OCI-LY3 (cell line): ENCODE results near the gene KRIT1.
"Not testable (repeated sequence)": the region's sequence is repeated elsewhere in the genome, so short reads cannot be mapped to it uniquely, and the experiment has no call there.

Experiments used
- H2AFZ ChIP-seq: fragments of 200-600, 300-600 bp; shearing (Covaris generic); 2 replicates; pipeline ENCODE4 v1.6.0; 2014; ENCODE audit warnings: antibody characterized with exemption, low read depth, low read length
- H3K27ac ChIP-seq: fragments of 200-600, 300-600 bp; sonication (generic); 2 replicates; pipeline ENCODE4 v1.5.1; 2014; ENCODE audit warnings: mild to moderate bottlenecking, low read length, moderate library complexity, mixed read lengths
- H3K27me3 ChIP-seq: fragments of 200-600, 300-600 bp; sonication (generic); 2 replicates; pipeline ENCODE4 v1.6.1; 2014; ENCODE audit warnings: low read depth, low read length, mixed read lengths
- H3K36me3 ChIP-seq: fragments of 200-600, 300-600 bp; sonication (generic); replicated peaks from 2 replicates; pipeline ENCODE3; 2014; ENCODE audit warnings: low read depth, low read length, mixed read lengths
- H3K4me1 ChIP-seq: fragments of 300-600, 200-600 bp; sonication (generic); 2 replicates; pipeline ENCODE4 v1.6.1; 2014; ENCODE audit warnings: low read length, mixed read lengths
- H3K4me2 ChIP-seq: fragments of 200-600, 300-600 bp; sonication (generic); 2 replicates; pipeline ENCODE4 v1.6.1; 2014; ENCODE audit warnings: low read length, mixed read lengths
- H3K4me3 ChIP-seq: fragments of 300-600, 200-600 bp; sonication (generic); 2 replicates; pipeline ENCODE4 v1.5.1; 2014; ENCODE audit warnings: antibody characterized with exemption, mild to moderate bottlenecking, low read length, moderate library complexity
- H3K79me2 ChIP-seq: fragments of 300-600, 200-600 bp; shearing (Covaris generic); 2 replicates; pipeline ENCODE4 v1.6.1; 2014; ENCODE audit warnings: mild to moderate bottlenecking, low read length, mixed read lengths
- H3K9ac ChIP-seq: fragments of 300-600, 200-600 bp; shearing (Covaris generic); 2 replicates; pipeline ENCODE4 v1.6.0; 2014; ENCODE audit warnings: mild to moderate bottlenecking, low read length, moderate library complexity
- H3K9me3 ChIP-seq: fragments of 200-600, 300-600 bp; shearing (Covaris generic); 2 replicates; pipeline ENCODE4 v1.6.1; 2014; ENCODE audit warnings: low read length, mixed read lengths; ENCODE audit not compliant: insufficient read depth
- H4K20me1 ChIP-seq: fragments of 200-600, 300-600 bp; sonication (generic); 2 replicates; pipeline ENCODE4 v1.6.1; 2016; ENCODE audit warnings: low read length, mixed read lengths; ENCODE audit not compliant: insufficient read depth
- CTCF ChIP-seq: fragments of 200-600, 300-600 bp; sonication (generic); IDR thresholded peaks from 2 replicates; pipeline ENCODE4 v1.5.1; 2014; ENCODE audit warnings: antibody characterized with exemption, low read length, low read depth
- EZH2phosphoT487 ChIP-seq: fragments of 200-600 bp; shearing (Covaris generic); IDR thresholded peaks from 2 replicates; pipeline ENCODE4 v1.6.1; 2018; ENCODE audit warnings: antibody characterized with exemption, mixed run types, low read depth

KRIT1 gene

GRCh38 chr7:92206672-92207071 lies 39.0 kb downstream of the KRIT1 start:
- H3K4me3 ChIP-seq = no peak overlapping the region
- peaks cover 64% of the 10 kb centered on the region for H3K36me3 ChIP-seq

GRCh38 chr7:92205987-92206386 lies 39.7 kb downstream of the KRIT1 start:
- H2AFZ ChIP-seq = no peak overlapping the region
- H3K36me3 ChIP-seq = peaks cover 63% of the 10 kb centered on the region
- TF ChIP-seq EZH2phosphoT487 (no peak), CTCF (no peak)
- H3K4me2 ChIP-seq = no peak overlapping the region
- no peaks in the 10 kb centered on the region for H3K27me3 ChIP-seq
- H4K20me1 ChIP-seq = no peaks in the 10 kb centered on the region
- H3K4me1 ChIP-seq = no peaks in the 10 kb centered on the region
- H3K27ac ChIP-seq = no peak overlapping the region
- H3K4me3 ChIP-seq = no peak overlapping the region
- no peak overlapping the region for H3K9ac ChIP-seq
- no peaks in the 10 kb centered on the region for H3K79me2 ChIP-seq
- H3K9me3 ChIP-seq = peaks cover 6% of the 10 kb centered on the region; the same call in 1 of the 2 replicates

More at GRCh38 chr7:92206672-92207071, 39.0 kb downstream of the KRIT1 start:
- H3K9ac ChIP-seq = no peak overlapping the region
- TF ChIP-seq CTCF (no peak), EZH2phosphoT487 (no peak)
- H3K27ac ChIP-seq = no peak overlapping the region
- no peaks in the 10 kb centered on the region for H3K27me3 ChIP-seq
- H3K4me1 ChIP-seq = no peaks in the 10 kb centered on the region
- peaks cover 6% of the 10 kb centered on the region; the same call in 1 of the 2 replicates for H3K9me3 ChIP-seq
- no peak overlapping the region for H2AFZ ChIP-seq
- no peaks in the 10 kb centered on the region for H3K79me2 ChIP-seq
- no peak overlapping the region for H3K4me2 ChIP-seq
- no peaks in the 10 kb centered on the region for H4K20me1 ChIP-seq

GRCh38 chr7:92200791-92201190 lies 44.9 kb downstream of the KRIT1 start:
- Histone ChIP-seq H3K9ac (no peak overlapping the region), H3K4me2 (no peak overlapping the region), H3K4me1 (no peaks in the 10 kb centered on the region)

GRCh38 chr7:92192326-92192725 lies 53.4 kb downstream of the KRIT1 start:
- Histone ChIP-seq H3K4me3 (no peak overlapping the region), H3K4me1 (no peaks in the 10 kb centered on the region), H3K27me3 (no peaks in the 10 kb centered on the region), H3K27ac (no peak overlapping the region), H4K20me1 (no peaks in the 10 kb centered on the region), H3K36me3 (peaks cover 40% of the 10 kb centered on the region), H3K79me2 (no peaks in the 10 kb centered on the region), H3K9ac (no peak overlapping the region), H2AFZ (no peak overlapping the region), H3K9me3 (peaks cover 15% of the 10 kb centered on the region), H3K4me2 (no peak overlapping the region)
- TF ChIP-seq CTCF (no peak), EZH2phosphoT487 (no peak)

More at GRCh38 chr7:92200791-92201190, 44.9 kb downstream of the KRIT1 start:
- Histone ChIP-seq H3K36me3 (peaks cover 46% of the 10 kb centered on the region), H3K4me3 (no peak overlapping the region), H3K9me3 (no peaks in the 10 kb centered on the region), H3K79me2 (no peaks in the 10 kb centered on the region), H3K27ac (no peak overlapping the region), H3K27me3 (no peaks in the 10 kb centered on the region), H2AFZ (no peak overlapping the region), H4K20me1 (no peaks in the 10 kb centered on the region)
- peak; percentile 24 for TF ChIP-seq CTCF
- no peak for TF ChIP-seq EZH2phosphoT487

- not testable (repeated sequence) for H3K4me1 ChIP-seq, H3K27ac ChIP-seq, H3K4me2 ChIP-seq, H3K79me2 ChIP-seq, H3K4me3 ChIP-seq, H3K9ac ChIP-seq, H4K20me1 ChIP-seq, H2AFZ ChIP-seq, H3K27me3 ChIP-seq
- Histone ChIP-seq H3K9me3 (peaks cover 15% of the 10 kb centered on the region), H3K36me3 (peaks cover 21% of the 10 kb centered on the region)
Observed at GRCh38 chr7:92189246-92189645, 56.5 kb downstream of the KRIT1 start.

GRCh38 chr7:92184294-92184693 lies 61.4 kb downstream of the KRIT1 start:
- not testable (repeated sequence) for H3K4me3 ChIP-seq, H3K27me3 ChIP-seq, H3K27ac ChIP-seq, H3K79me2 ChIP-seq, H3K4me2 ChIP-seq, H4K20me1 ChIP-seq, H3K36me3 ChIP-seq, H3K9me3 ChIP-seq, H2AFZ ChIP-seq, H3K9ac ChIP-seq, H3K4me1 ChIP-seq
